22Rv1 (cell line): ENCODE results near the gene CENPS.

Source experiments
- H3K27ac ChIP-seq: fragments of 450-650 bp; 2 replicates; pipeline ENCODE4 v1.5.1; 2017
- ZFX ChIP-seq: fragments of 450-650 bp; IDR thresholded peaks from 2 replicates; pipeline ENCODE4 v1.6.1; 2017; ENCODE audit warnings: antibody characterized with exemption, borderline replicate concordance
- TF ChIP-seq, protein P1 (sequence below): fragments of 450-650 bp; IDR thresholded peaks from 2 replicates; pipeline ENCODE4 v1.5.1; 2017; ENCODE audit warnings: mild to moderate bottlenecking

CENPS gene

GRCh38 chr1:10389271-10389973 is 40.8 kb upstream of the CENPS start:
- no peak for TF ChIP-seq ZFX
- TF ChIP-seq, protein P1, sequence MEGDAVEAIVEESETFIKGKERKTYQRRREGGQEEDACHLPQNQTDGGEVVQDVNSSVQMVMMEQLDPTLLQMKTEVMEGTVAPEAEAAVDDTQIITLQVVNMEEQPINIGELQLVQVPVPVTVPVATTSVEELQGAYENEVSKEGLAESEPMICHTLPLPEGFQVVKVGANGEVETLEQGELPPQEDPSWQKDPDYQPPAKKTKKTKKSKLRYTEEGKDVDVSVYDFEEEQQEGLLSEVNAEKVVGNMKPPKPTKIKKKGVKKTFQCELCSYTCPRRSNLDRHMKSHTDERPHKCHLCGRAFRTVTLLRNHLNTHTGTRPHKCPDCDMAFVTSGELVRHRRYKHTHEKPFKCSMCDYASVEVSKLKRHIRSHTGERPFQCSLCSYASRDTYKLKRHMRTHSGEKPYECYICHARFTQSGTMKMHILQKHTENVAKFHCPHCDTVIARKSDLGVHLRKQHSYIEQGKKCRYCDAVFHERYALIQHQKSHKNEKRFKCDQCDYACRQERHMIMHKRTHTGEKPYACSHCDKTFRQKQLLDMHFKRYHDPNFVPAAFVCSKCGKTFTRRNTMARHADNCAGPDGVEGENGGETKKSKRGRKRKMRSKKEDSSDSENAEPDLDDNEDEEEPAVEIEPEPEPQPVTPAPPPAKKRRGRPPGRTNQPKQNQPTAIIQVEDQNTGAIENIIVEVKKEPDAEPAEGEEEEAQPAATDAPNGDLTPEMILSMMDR, result no peak
- no peak overlapping the region for H3K27ac ChIP-seq

- H3K27ac ChIP-seq, result no peak overlapping the region
- TF ChIP-seq, protein P1, result no peak
- TF ChIP-seq ZFX, result no peak
Observed at GRCh38 chr1:10396870-10397269, 33.4 kb upstream of the CENPS start.

GRCh38 chr1:10398278-10398733 is 31.9 kb upstream of the CENPS start:
- TF ChIP-seq, protein P1, result no peak
- TF ChIP-seq ZFX, result no peak
- H3K27ac ChIP-seq, result peak overlapping the region; percentile 97

DNA sequence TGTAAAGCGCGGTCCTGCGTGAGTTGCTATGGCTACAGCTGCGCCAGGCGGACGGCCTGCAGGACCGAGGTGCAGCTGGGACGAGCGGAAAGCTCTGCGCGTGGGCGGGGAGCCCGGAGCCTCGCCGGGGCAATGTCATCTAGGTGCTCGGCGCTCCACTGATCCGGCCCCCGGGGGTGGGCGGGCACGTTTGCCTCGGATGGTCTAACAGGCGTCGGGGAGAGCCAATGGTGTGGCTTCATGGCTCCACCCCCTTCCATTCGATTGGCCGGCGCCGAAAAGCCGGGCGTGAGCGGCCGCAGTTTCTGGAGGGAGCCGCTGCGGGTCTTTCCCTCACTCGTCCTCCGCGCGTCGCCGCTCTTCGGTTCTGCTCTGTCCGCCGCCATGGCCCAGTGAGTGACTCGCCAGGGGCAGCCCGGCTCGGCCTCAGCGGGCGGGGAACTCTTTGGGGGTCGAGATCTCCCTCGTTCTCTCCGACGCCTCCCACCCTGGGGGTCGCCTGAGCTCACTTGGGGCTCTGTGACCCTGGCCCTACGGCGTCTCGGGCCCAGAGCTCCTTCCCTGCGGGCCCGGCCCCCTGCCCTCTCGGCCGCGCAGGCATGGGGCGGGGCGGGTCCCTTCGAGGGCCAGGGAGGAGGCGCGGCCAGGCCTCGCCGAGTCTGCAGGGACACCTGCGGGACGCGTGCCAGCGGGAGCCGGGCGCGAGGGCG is 31.3 kb upstream of the CENPS start, which contains the start of gene PGD:
PGD (plus strand) TSS at position 331 of the 710 bp plus-strand sequence; CDS start at position 385, 54 bp downstream.
- TF ChIP-seq ZFX, result no peak
- TF ChIP-seq, protein P1, result peak; percentile 17; the same call in 1 of the 2 replicates
- H3K27ac ChIP-seq, result peak within 1 kb of the TSS; percentile 97

DNA sequence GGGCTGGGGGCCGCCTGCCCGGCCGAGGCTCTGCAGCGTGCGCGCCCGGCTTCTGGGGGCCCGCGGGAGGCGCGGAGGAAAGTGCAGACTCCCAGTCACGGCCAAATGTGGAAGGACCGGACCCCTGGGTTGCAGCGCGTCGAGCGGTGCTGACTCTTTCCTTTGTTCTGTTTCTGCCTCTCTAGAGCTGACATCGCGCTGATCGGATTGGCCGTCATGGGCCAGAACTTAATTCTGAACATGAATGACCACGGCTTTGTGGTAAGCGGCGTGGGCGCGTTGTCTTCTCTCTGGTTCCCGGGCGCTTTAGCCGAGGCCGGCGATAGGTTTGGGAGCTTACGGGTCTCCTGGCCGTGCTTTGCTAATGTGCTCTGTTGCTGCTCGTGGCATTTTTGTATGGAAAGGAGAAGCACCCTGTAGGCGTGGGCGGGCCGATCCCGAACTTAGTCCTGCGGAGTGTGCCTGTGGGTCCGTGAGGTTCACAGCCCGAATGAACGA is 30.7 kb upstream of the CENPS start:
- peak overlapping the region; percentile 97 for H3K27ac ChIP-seq
- TF ChIP-seq, protein P1, result no peak
- TF ChIP-seq ZFX, result no peak

DNA sequence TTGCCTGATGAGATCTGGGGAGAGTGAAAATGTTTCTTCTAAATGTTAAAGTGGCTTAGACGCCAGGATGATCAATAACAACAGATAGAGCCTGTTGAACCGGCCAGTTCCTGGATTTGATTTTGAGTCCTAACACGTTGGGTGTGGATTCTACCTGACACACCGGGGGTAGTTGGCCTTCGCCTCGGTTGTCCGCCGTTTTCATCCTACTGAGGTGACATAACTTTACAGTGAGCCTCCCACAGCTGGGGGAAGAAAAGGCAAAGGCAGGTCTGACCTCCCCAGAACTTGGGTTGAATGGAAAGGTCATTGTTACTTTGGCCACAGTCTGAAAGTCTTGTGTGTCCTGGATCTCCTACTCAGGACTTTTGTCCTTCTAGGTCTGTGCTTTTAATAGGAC is 30.2 kb upstream of the CENPS start:
- H3K27ac ChIP-seq, result peak overlapping the region; percentile 97
- TF ChIP-seq ZFX, result no peak
- TF ChIP-seq, protein P1, result no peak

DNA sequence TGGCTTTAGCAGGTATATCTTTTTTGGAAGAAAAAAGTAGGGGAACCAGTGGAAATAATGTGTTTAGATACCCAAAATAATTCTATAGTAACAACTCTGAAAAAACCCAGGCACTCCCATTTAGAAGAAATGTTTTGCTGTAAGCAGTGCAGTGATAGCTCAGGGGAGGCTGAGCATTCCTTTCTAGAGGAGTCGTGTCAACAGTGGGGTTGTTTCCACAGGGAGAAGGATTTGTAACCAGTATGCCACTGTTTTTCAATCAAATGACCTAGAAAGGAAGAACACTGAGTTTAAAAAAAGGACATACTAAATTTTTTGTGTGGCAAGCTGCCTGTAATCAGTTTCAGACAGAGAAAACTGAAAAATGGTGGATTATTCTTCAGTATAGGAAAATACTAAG is 29.0 kb upstream of the CENPS start:
- no peak for TF ChIP-seq ZFX
- TF ChIP-seq, protein P1, result no peak
- H3K27ac ChIP-seq, result no peak overlapping the region
